Retinal pigment epithelial cell (primary cell): Measurements from ENCODE around the gene MKNK2.

Experiments used
- DNase-seq: peaks from one replicate; pipeline ENCODE4 v3.0.0-alpha.2; 2010; ENCODE audit warnings: low read depth
- H3K4me3 ChIP-seq: 2 replicates; pipeline ENCODE4 v1.5.1; 2011; ENCODE audit warnings: mild to moderate bottlenecking, low read length, control low read depth, moderate library complexity
- TF ChIP-seq, protein P1 (sequence below): conservative IDR thresholded peaks from 2 replicates; pipeline ENCODE4 v1.5.1; 2011; ENCODE audit warnings: low read depth, low read length, control low read depth, inconsistent platforms

The MKNK2 gene

DNA sequence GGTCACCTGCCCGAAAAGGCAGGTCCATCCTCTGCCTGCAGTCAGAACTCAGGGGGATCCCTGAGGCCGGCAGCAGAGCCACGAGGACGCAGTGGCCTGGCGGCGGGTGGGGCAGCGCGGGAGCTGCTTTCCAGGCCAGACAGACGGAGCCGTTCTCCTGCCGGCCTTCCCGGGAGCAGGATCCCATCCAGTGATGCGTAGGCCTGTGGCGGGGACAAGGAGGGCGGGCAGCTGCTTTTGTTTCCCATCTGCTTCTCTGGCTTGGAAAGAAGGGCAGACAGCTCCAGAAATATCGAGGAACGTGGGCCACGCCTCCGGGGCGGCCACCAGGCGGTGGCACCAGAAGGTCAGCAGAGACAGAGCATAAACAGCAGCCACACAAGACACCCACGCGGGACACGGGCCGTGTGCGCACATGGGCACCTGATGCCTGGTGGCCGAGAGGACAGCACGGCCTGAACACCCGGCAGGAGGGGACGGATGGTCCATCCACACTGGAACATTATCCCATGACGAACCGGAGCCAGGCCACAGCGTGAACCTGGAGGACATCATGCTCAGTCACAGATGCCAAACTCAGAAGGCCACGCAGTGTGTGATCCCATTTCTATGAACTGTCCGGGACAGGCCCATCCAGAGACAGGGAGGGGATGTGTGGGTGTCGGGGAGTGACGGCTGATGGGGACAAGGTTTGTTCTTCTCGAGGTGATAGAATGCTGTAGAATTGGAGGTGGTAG, 13.9 kb upstream of the MKNK2 start:
- TF ChIP-seq, protein P1, sequence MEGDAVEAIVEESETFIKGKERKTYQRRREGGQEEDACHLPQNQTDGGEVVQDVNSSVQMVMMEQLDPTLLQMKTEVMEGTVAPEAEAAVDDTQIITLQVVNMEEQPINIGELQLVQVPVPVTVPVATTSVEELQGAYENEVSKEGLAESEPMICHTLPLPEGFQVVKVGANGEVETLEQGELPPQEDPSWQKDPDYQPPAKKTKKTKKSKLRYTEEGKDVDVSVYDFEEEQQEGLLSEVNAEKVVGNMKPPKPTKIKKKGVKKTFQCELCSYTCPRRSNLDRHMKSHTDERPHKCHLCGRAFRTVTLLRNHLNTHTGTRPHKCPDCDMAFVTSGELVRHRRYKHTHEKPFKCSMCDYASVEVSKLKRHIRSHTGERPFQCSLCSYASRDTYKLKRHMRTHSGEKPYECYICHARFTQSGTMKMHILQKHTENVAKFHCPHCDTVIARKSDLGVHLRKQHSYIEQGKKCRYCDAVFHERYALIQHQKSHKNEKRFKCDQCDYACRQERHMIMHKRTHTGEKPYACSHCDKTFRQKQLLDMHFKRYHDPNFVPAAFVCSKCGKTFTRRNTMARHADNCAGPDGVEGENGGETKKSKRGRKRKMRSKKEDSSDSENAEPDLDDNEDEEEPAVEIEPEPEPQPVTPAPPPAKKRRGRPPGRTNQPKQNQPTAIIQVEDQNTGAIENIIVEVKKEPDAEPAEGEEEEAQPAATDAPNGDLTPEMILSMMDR, result no peak
- DNase-seq, result no peak
- H3K4me3 ChIP-seq, result no peak overlapping the region

GRCh38 chr19:2064395-2064787, 13.3 kb upstream of the MKNK2 start:
- no peak overlapping the region for H3K4me3 ChIP-seq
- DNase-seq, result no peak
- TF ChIP-seq, protein P1, result no peak

DNA sequence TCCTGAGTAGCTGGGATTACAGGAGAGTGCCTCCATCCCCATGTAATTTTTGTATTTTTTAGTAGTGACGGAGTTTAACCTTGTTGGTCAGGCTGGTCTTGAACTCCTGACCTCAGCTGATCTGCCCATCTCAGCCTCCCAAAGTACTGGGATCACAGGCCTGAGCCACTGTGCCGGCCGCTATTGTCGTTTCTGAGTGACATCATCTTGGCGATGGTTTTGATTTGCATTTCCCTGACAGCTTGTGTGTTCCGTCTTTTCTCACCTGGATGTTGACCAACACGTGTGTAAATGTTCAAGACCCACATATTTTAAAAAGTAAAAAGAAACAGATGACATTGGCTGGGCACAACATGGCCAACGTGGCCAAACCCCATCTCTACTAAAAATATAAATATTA, 12.8 kb upstream of the MKNK2 start:
- TF ChIP-seq, protein P1, result no peak
- no peak for DNase-seq
- H3K4me3 ChIP-seq, result no peak overlapping the region

- TF ChIP-seq, protein P1, result no peak
- H3K4me3 ChIP-seq, result no peak overlapping the region
- no peak for DNase-seq
Measured at GRCh38 chr19:2062770-2063169, 11.7 kb upstream of the MKNK2 start.

DNA sequence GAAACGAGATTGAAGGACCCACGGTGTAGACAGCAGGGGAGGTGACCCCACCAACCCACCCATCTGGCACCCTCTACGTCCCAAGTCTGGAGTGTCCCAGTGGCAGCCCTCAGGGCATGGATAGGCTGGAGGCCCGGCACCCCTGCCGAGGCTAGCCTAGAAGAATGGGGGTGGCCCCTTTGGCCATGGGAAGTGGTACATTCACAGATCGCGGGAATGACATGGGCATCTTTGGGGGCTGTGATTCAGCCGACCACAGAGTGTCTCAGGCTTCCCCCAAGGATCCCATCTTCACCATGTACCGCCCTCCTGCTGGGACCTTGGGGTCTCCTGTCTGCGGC, 11.3 kb upstream of the MKNK2 start:
- TF ChIP-seq, protein P1, result no peak
- peak overlapping the region; percentile 52 for H3K4me3 ChIP-seq
- no peak for DNase-seq

DNA sequence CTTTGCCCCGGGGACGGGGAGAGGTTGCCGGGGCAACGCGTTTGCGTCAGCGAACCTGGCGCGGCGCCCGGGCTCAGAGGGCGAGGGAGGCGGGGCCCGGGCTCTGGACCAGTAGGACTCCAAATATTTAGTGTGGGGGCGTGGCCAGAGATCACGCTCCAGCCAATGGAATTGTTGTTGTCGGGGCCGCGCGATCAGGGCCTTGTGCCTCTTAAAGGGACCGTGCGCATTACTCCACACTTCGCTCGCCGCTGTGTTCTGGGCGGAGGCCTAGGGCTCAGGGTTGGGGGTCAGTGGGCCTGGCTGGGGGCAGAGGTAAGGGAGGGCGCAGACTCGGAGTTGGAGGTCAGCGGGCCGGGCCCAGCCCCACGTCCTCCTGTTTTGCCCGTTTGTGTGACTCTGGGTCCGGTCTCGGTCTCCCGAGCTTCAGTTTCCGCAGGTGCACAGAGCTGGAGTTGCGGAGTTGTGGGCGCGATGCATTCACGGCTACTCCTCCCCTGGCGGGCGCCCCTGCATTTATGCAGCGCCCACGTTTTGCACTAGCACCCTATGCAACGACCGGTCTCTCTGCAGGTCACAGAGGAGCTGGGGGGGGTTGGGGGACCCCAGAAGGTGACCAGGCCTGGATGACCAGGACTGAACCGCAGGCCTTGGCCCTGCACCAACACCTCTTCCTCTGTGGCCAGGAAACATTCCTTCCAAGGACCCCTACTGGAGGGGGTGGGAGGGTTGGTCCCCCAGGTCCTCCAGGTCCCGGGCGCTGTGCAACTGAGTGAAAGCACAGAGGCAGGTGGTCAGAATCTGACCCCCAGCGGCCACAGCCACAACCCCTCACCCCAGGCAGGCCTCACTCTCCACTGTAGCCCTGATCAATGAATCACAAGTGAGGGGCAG, 10.7 kb upstream of the MKNK2 start:
- TF ChIP-seq, protein P1, result peak; percentile 1
- peak; percentile 94 for DNase-seq
- H3K4me3 ChIP-seq, result peak overlapping the region; percentile 52
